Sciatic nerve (tissue), 2 donors: ENCODE measurements around the gene PBX1. TPM values are rescaled to one million over a fixed set of nuclear protein-coding genes. Genes with fewer than 3 reads are reported as not detected.

Experiments used
- ATAC-seq: fragments of 200-7000 bp; cut with Tn5 transposase; one replicate; pipeline ENCODE4 v1.9.1; 2020; ENCODE audit warnings: mild to moderate bottlenecking, moderate library complexity
- DNase-seq: peaks from one replicate; pipeline ENCODE4 v3.0.0-alpha.2; 2020; ENCODE audit warnings: low spot score
- intact Hi-C: fragments of 100-400 bp; cut with DNase I; formaldehyde crosslinking; loops from one replicate; pipeline ENCODE4 v1.14.2; 2022
- total RNA-seq: library from RNA; stranded (reverse); fragmentation: NEBNext Ultra II Directional; extraction: Animal tissue kit (Norgen Biotek cat#: 25700); gene quantifications from one replicate; pipeline ENCODE4 v1.2.1, GENCODE V29; 2021
- donor health status: DM: no; HTN: no; CAD: no.
- donor health status: DM: no; HTN: no; CAD: no.

The PBX1 gene
- total RNA-seq, 1 donor from 2014 or later, result 72.9 TPM

DNA sequence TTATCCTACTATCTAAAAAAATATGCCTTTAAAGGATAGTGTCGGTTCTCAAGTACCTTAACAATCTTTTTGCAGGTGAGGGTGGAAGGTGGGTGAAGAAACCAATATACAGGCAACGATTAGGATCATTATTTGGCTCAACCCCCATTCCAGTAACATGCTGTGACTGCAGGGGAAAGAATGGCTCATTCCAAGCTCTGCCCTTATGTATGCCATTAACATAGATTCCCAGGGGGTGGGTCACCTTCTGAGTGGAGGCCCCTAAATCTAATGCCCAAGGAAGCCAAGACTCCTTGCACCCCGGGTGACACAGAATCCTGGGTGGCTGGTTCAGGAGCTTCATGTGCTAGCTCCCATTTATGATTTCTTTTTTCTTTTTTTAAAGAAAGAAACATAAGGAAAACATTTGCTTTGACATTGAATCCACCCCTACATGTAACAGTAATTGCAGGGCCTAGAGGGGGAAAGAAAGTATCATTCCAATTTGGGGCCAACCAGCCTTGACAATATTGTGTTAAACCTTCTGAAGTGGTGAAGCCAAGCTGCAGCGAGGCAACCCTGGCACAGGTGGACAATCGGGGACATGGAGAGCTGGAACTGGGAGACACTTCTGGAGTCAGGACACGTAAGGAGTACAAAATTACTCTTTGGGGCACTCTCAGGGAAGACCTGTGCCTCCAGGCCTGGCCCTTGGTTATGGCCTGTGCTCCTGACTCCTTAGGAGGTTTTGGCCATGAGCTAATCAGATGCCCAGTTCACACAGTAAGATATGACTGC, 200.3 kb downstream of the PBX1 start:
- no peak for DNase-seq
- ATAC-seq, result peak; percentile 22
- intact Hi-C loops, result no loop called here

DNA sequence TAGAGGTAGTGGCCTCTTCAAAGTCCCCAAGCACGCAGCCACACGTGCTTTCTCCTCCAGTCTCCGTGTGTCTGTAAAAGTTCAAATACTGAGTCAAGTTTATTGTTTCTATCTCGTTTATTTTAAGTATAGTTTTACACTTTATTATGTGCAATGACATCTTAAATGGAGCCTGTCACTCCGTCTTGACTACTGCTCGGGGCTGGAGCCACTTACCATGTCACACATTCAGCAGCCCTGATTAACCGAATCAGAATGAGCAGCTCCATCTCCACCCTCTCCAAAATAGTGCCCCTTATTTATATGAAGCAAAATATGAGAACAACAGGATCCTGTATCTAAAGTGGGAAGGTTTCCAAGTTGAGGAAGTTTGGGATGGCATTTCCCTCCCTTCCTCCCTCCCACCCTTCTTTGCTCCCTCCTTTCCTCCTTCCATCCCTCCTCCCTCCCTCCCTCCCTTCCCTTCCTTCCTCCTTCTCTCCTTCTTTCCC, 201.0 kb downstream of the PBX1 start:
- intact Hi-C loops, result no loop called here
- ATAC-seq (peak; percentile 55), DNase-seq (no peak)

GRCh38 chr1:164760569-164760968, 201.6 kb downstream of the PBX1 start:
- intact Hi-C loops, result no loop called here
- ATAC-seq (peak; percentile 74), DNase-seq (no peak)

DNA sequence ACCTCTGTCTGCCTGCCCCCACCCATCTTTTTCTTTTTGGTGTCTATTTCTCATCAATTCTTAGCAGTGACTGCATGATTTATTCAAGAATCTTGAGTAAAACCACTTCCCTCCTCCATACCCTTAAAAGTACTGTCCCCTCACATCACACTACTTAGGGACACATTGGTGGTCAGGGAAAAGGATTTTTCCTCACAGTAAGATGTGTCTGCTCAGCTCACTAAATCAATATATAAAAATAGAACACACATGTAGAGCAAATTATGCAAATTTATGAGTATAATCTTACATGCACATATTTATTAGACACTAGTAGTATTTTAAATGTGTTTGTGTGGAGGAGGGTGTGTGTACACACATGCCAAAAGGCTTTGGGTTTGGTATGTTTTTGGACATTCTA, 202.0 kb downstream of the PBX1 start:
- intact Hi-C loops, result no loop called here
- DNase-seq, result no peak
- ATAC-seq, result no peak

- DNase-seq (no peak), ATAC-seq (no peak)
- intact Hi-C loops, result no loop called here
Measured at GRCh38 chr1:164763098-164763497, 204.1 kb downstream of the PBX1 start.

DNA sequence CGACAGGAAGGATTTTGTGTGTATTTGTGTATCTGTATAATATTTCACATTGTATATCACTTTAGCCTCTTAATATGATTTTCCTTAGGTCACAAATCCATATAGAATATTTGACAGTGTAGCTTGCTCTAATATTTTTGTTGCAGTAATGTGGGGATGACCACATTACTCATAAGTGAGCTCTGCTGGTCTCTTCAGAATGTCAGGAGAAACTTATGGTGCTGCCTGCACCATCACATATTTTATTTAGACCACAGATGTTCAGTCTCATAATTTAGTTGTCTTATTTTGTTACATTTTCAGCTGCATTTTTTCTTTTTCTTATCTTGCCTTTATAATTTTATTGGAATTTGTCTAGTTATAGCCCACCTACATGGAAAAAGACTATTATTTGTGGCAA, 205.3 kb downstream of the PBX1 start:
- DNase-seq (no peak), ATAC-seq (no peak)
- intact Hi-C loops, result no loop called here

DNA sequence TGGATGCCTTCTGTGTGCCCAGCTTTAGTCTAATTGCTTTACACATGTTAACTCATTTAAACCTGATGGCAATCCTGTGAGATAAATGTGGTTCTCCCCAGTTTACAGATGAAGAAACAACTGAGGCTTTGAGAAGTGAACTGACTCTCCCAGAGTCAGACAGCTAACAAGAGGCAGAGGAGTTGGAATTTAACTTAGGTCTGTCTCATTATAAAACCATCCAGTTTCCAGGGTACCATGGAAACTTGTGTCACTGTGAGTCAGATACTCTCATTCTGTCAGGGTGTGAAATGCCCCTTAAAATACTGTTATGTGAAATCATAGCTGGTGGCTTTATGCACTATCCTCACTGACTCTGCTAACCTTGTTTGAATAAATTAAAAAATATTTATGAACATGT, 206.6 kb downstream of the PBX1 start:
- intact Hi-C loops, result no loop called here
- DNase-seq (no peak), ATAC-seq (no peak)

DNA sequence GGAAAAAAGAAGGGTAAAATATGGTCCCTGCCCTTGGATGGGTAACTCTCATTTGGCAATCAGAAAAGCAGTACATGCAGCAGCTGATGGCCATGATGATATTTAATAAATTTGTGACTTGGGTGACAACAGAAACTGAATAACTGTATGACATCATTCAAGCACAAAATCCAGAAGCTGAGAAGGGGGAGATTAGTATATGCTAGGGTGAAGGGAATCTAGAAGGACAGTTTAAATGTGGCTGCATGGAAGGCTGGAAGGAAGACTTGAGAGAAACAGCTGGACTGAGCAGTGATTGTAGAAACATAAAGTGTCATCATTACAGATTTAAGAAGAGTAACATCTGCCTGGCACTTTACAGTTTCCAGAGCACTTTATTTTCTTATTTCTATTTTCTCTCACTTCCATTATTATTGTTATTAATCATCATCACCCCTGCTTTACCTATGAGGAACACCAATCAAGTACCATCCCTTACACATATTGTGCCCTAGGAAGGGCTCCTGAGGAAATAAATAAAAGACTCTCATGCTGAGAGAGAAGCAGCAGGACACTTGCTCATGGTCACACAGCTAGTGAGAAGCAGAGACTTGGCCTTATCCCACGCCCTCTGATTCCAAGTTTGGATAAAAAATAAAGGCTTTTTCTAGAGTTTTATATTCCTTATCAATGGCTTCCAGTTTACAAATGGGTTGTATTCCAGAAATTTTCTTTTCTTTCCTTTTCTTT, 207.2 kb downstream of the PBX1 start:
- no peak for ATAC-seq
- no peak for DNase-seq
- intact Hi-C loops, result no loop called here

DNA sequence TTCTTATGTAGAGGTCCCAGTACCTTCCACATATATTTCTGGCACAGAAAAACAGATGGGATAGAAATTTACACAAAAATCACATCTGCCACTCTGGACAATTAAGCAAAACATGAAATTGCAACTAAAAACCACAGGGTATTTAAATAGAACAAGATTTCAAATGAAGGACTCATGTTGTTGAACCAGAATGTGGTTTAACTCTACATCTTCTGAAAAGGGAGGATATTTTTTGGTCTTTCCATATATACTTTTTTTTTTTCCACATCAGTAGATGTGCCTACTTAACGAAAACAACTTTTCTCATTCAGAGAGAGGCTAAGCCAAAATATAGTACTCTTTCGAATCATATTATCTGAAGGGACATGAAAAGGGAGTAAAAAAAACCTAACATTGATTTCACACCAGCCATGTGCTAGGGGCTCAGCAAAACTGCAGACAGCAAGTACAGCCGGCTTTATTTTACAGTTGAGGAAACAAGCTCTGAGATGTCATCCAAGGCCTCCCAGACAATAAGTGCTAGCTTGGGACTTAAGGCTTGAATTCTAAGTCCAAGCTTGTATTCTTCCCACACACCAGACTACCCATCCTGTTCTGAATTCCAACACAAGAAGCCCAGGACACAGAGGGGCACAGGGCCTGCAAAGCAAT, 208.9 kb downstream of the PBX1 start:
- ATAC-seq (peak; percentile 29), DNase-seq (no peak)
- intact Hi-C loops, result no loop called here

DNA sequence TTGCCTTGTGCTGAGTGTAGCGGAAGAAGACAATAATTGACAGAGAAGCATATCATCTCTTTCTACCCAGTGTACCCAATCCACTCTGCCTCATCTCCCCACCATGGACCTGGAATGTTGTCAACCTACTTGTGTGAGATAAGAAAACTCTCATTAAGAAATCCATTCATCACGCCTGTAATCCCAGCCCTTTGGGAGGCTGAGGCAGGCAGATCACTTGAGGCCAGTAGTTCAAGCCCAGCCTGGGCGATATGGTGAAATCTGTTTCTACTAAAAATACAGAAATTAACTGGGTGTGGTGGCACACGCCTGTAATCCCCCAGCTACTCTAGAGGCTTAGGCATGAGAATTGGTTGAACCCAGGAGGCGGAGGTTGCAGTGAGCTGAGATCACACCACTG, 209.6 kb downstream of the PBX1 start:
- DNase-seq (no peak), ATAC-seq (peak; percentile 34)
- intact Hi-C loops, result no loop called here

GRCh38 chr1:164769486-164770130, 210.6 kb downstream of the PBX1 start:
- intact Hi-C loops, result no loop called here
- DNase-seq (no peak), ATAC-seq (no peak)

DNA sequence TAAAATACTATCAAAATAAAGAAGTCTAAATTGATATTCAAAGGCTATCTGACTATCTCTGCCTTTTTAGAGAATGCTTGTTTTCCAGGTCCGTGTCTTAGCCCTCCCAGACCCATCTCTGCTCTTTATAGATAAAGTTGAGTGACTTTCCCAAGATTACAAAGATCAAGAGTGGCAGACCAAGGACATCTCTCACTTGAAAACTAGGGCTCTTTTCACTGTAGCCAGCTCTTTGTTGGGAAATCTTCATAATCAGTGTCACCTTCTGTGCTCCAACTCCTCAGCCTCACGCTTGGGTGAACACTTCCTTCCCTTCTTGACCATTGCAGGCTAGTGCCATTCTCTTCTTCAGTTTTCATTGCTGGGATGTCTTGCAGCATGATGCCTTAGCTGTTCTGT, 211.1 kb downstream of the PBX1 start:
- no peak for DNase-seq
- no peak for ATAC-seq
- intact Hi-C loops, result no loop called here

DNA sequence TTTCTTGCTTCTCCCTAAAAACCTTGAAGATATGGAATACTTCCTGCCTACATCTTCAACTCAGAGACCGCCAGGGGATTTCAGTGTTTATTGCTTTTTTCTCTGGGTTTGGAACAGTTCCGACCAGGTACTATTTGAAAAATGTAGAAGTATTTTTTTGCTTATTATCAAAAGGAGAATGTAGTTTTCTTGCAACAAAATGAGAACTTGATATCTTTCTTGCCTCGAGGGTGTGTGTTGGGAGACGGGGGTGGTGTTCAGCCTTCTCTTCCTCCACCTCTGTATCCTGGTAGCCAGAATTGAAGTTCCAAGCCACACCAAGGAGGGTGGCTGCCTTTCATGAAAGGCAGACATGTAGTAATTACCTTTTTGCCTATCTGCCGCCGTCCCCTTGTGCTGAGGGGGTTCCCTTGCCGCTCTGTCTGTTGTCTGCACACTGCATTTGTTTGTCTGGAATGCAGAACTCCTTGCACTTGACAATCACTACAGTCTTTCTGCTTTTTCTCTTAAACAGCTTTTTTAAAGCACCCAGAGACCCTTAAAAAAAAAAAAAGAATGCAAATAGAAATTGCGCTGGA, 212.1 kb downstream of the PBX1 start:
- ATAC-seq, result peak; percentile 19
- intact Hi-C loops, result no loop called here
- no peak for DNase-seq

- DNase-seq (no peak), ATAC-seq (peak; percentile 62)
- intact Hi-C loops, result no loop called here
Measured at GRCh38 chr1:164771619-164772361, 212.8 kb downstream of the PBX1 start.

DNA sequence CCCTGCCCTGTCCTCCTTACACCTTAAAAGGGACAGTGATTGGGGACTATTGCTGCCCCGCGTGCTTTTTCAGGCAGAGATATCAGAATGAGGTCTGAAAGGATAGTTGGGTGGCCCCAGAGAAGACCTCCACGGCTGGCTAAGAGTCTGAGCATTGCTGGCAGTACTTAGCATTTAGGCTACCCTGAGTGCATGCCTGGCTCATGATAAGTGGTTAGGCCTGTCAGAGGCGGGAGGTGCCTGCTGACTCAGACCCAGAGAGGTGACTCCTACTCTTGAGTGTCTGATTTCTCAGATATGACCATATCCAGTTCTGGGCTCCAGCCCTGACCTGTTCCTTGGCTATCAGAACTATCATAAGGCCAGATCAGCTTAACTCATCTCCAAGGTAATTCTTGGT, 213.7 kb downstream of the PBX1 start:
- intact Hi-C loops, result no loop called here
- ATAC-seq (peak; percentile 38), DNase-seq (no peak)

- DNase-seq (no peak), ATAC-seq (no peak)
- intact Hi-C loops, result no loop called here
Measured at GRCh38 chr1:164773102-164773501, 214.1 kb downstream of the PBX1 start.

GRCh38 chr1:164774413-164774812, 215.4 kb downstream of the PBX1 start:
- ATAC-seq (no peak), DNase-seq (no peak)
- intact Hi-C loops, result no loop called here

GRCh38 chr1:164774819-164775654, 216.1 kb downstream of the PBX1 start:
- intact Hi-C loops, result no loop called here
- peak; percentile 37 for ATAC-seq
- DNase-seq, result no peak
